HG03108 (cell line): ENCODE results near the gene LIG3.
A peak's percentile ranks its signal among the peaks of the same experiment; 100 is the strongest.
"Not testable (repeated sequence)": the region's sequence is repeated elsewhere in the genome, so short reads cannot be mapped to it uniquely, and the experiment has no call there.

ENCODE experiments used
- ATAC-seq: cut with Tn5 transposase; IDR thresholded peaks from one replicate; pipeline ENCODE4 v1.9.1; 2021; ENCODE audit warnings: moderate library complexity; ENCODE audit not compliant: unreplicated experiment

The LIG3 gene

GRCh38 chr17:35030780-35031179 lies 50.5 kb downstream of the LIG3 start:
- no peak for ATAC-seq

GRCh38 chr17:35038453-35038852 lies 58.1 kb downstream of the LIG3 start:
- no peak for ATAC-seq

- no peak for ATAC-seq
Observed at GRCh38 chr17:35041390-35041789, 61.1 kb downstream of the LIG3 start.

- ATAC-seq, result no peak
Observed at GRCh38 chr17:35044181-35044580, 63.9 kb downstream of the LIG3 start.

- ATAC-seq, result not testable (repeated sequence)
Observed at GRCh38 chr17:35045458-35045979, 65.2 kb downstream of the LIG3 start.

- ATAC-seq, result no peak
Observed at GRCh38 chr17:35046245-35046644, 65.9 kb downstream of the LIG3 start.

GRCh38 chr17:35046740-35047283 lies 66.5 kb downstream of the LIG3 start:
- ATAC-seq, result peak; percentile 47

- no peak for ATAC-seq
Observed at GRCh38 chr17:35048685-35049379, 68.5 kb downstream of the LIG3 start.

- no peak for ATAC-seq
Observed at GRCh38 chr17:35050170-35050569, 69.9 kb downstream of the LIG3 start.

GRCh38 chr17:35051183-35051578 lies 70.9 kb downstream of the LIG3 start:
- ATAC-seq, result peak; percentile 60

GRCh38 chr17:35051579-35052240 lies 71.4 kb downstream of the LIG3 start:
- ATAC-seq, result no peak

GRCh38 chr17:35052241-35052610 lies 71.9 kb downstream of the LIG3 start:
- ATAC-seq, result no peak

GRCh38 chr17:35052780-35053179 lies 72.5 kb downstream of the LIG3 start:
- ATAC-seq, result no peak

GRCh38 chr17:35053204-35053603 lies 72.9 kb downstream of the LIG3 start:
- no peak for ATAC-seq

GRCh38 chr17:35056013-35056412 lies 75.7 kb downstream of the LIG3 start:
- ATAC-seq, result no peak

GRCh38 chr17:35057332-35057915 lies 77.1 kb downstream of the LIG3 start:
- ATAC-seq, result no peak
